Neural crest cell (in vitro differentiated cells): ENCODE data around the gene MALT1. TPM values are rescaled to one million over a fixed set of nuclear protein-coding genes. Genes with fewer than 3 reads are reported as not detected.
"Not testable (repeated sequence)": the region's sequence is repeated elsewhere in the genome, so short reads cannot be mapped to it uniquely, and the experiment has no call there.

Experiments
- DNase-seq: peaks from one replicate; pipeline ENCODE4 v3.0.0; 2021; ENCODE audit warnings: low read depth, mixed read lengths, low spot score
- H3K27ac Mint-ChIP-seq: one replicate; pipeline ENCODE4 v1.8.0; 2021; ENCODE audit warnings: mild to moderate bottlenecking, mixed read lengths; ENCODE audit not compliant: unreplicated experiment
- H3K27me3 Mint-ChIP-seq: 2 replicates; pipeline ENCODE4 v1.8.0; 2021; ENCODE audit warnings: low read depth, mild to moderate bottlenecking, mixed read lengths
- H3K36me3 Mint-ChIP-seq: 2 replicates; pipeline ENCODE4 v1.8.0; 2021; ENCODE audit warnings: low read depth, mild to moderate bottlenecking, mixed read lengths
- H3K4me1 Mint-ChIP-seq: 2 replicates; pipeline ENCODE4 v1.8.0; 2021; ENCODE audit warnings: mixed read lengths
- H3K4me3 Mint-ChIP-seq: one replicate; pipeline ENCODE4 v1.8.0; 2021; ENCODE audit warnings: mild to moderate bottlenecking, mixed read lengths
- H3K9me3 Mint-ChIP-seq: 2 replicates; pipeline ENCODE4 v1.8.0; 2021; ENCODE audit warnings: mixed read lengths
- CTCF ChIP-seq: fragments of 200-600 bp; sonication (generic); conservative IDR thresholded peaks from 2 replicates; pipeline ENCODE4 v1.5.0; 2021; ENCODE audit warnings: antibody characterized with exemption, mild to moderate bottlenecking
- total RNA-seq: library from RNA; stranded (reverse); gene quantifications from 2 replicates; pipeline ENCODE4 v1.2.1, GENCODE V29; 2021

Gene MALT1
- total RNA-seq, 1 donor from 2014 or later = 17.6 TPM

GRCh38 chr18:58768293-58768974 lies 97.2 kb downstream of the MALT1 start:
- Mint-ChIP-seq H3K27me3 (peaks cover 35% of the 10 kb centered on the region), H3K4me3 (peak overlapping the region; percentile 71), H3K9me3 (no peaks in the 10 kb centered on the region), H3K36me3 (no peaks in the 10 kb centered on the region), H3K27ac (no peak overlapping the region), H3K4me1 (peaks cover 14% of the 10 kb centered on the region)
- TF ChIP-seq CTCF = peak; percentile 93
- DNase-seq = peak; percentile 82

GRCh38 chr18:58769321-58769720 lies 98.1 kb downstream of the MALT1 start:
- Mint-ChIP-seq H3K4me3 (no peak overlapping the region), H3K27ac (no peak overlapping the region), H3K4me1 (peaks cover 11% of the 10 kb centered on the region), H3K36me3 (no peaks in the 10 kb centered on the region), H3K9me3 (no peaks in the 10 kb centered on the region), H3K27me3 (peaks cover 33% of the 10 kb centered on the region)
- no peak for TF ChIP-seq CTCF
- no peak for DNase-seq

- H3K27me3 Mint-ChIP-seq = peaks cover 23% of the 10 kb centered on the region
- peaks cover 10% of the 10 kb centered on the region for H3K4me1 Mint-ChIP-seq
- no peak for DNase-seq
- TF ChIP-seq CTCF = no peak
- no peaks in the 10 kb centered on the region for H3K36me3 Mint-ChIP-seq
- no peak overlapping the region for H3K27ac Mint-ChIP-seq
- no peaks in the 10 kb centered on the region for H3K9me3 Mint-ChIP-seq
- no peak overlapping the region for H3K4me3 Mint-ChIP-seq
Measured at GRCh38 chr18:58770601-58771000, 99.3 kb downstream of the MALT1 start.

- H3K9me3 Mint-ChIP-seq = no peaks in the 10 kb centered on the region
- peaks cover 15% of the 10 kb centered on the region for H3K27me3 Mint-ChIP-seq
- no peak overlapping the region for H3K4me3 Mint-ChIP-seq
- peaks cover 15% of the 10 kb centered on the region for H3K4me1 Mint-ChIP-seq
- TF ChIP-seq CTCF = no peak
- H3K36me3 Mint-ChIP-seq = no peaks in the 10 kb centered on the region
- DNase-seq = no peak
- no peak overlapping the region for H3K27ac Mint-ChIP-seq
Measured at GRCh38 chr18:58772161-58772560, 100.9 kb downstream of the MALT1 start.

- no peak overlapping the region for H3K4me3 Mint-ChIP-seq
- H3K9me3 Mint-ChIP-seq = no peaks in the 10 kb centered on the region
- no peak for TF ChIP-seq CTCF
- no peaks in the 10 kb centered on the region for H3K27me3 Mint-ChIP-seq
- H3K36me3 Mint-ChIP-seq = no peaks in the 10 kb centered on the region
- DNase-seq = no peak
- H3K27ac Mint-ChIP-seq = no peak overlapping the region
- H3K4me1 Mint-ChIP-seq = peaks cover 11% of the 10 kb centered on the region
Measured at GRCh38 chr18:58776084-58776483, 104.8 kb downstream of the MALT1 start.

GRCh38 chr18:58776541-58776940 lies 105.3 kb downstream of the MALT1 start:
- Mint-ChIP-seq H3K4me1 (peaks cover 13% of the 10 kb centered on the region), H3K27ac (peak overlapping the region; percentile 72)
- not testable (repeated sequence) for H3K9me3 Mint-ChIP-seq, H3K36me3 Mint-ChIP-seq, H3K27me3 Mint-ChIP-seq, H3K4me3 Mint-ChIP-seq, DNase-seq
